ENCODE measurements around the gene CREB3L1. TPM values are rescaled to one million over a fixed set of nuclear protein-coding genes. Genes with fewer than 3 reads are reported as not detected.
A peak's percentile ranks its signal among the peaks of the same experiment; 100 is the strongest.

The CREB3L1 gene
- total and polyA plus RNA-seq, 2 donors (not counting 3 experiments of a cell fraction or from before 2014, with no cell fraction given): 0.23 to 0.84 TPM

- Histone ChIP-seq H3K4me3 (replicated peaks in 1 of 3; ENCODE audit: insufficient read depth in 1 of 3, low read depth in 1 of 3, low read length in 3 of 3) (no peak overlapping the region), H2AFZ (ENCODE audit: low read depth, low read length) (no peak overlapping the region), H3K9me1 (replicated peaks; ENCODE audit: control insufficient read depth, extremely low read depth, insufficient read depth, low read length) (no peaks in the 10 kb centered on the region), H4K20me1 (replicated peaks; ENCODE audit: control insufficient read depth, extremely low read depth, insufficient read depth, low read length) (peaks cover 4% of the 10 kb centered on the region), H3K9ac (replicated peaks; ENCODE audit: extremely low read depth, insufficient read depth, low read length) (peak overlapping the region; percentile 53), H3K79me2 (ENCODE audit: control insufficient read depth, insufficient read depth, low read length) (peaks cover 55% of the 10 kb centered on the region), H3K36me3 (ENCODE audit: control insufficient read depth in 2 of 2, extremely low read depth in 1 of 2, insufficient read depth in 2 of 2, low read length in 2 of 2) (peaks cover 0 to 3% of the 10 kb centered on the region in 2 experiments), H3K4me2 (ENCODE audit: insufficient read depth, low read length) (peak overlapping the region; percentile 21), H3K9me3 (replicated peaks; ENCODE audit: control insufficient read depth, insufficient read depth, low read length) (no peaks in the 10 kb centered on the region), H3K4me1 (ENCODE audit: control insufficient read depth, extremely low read depth, insufficient read depth, low read length) (peaks cover 34% of the 10 kb centered on the region), H3K27me3 (ENCODE audit: control insufficient read depth in 2 of 2, insufficient read depth in 2 of 2, low read length in 2 of 2) (no peaks in the 10 kb centered on the region), H3K27ac (ENCODE audit: insufficient read depth, low read depth, low read length) (peak overlapping the region; percentile 80)
- DNase-seq (ENCODE audit: low read depth, low spot score): no peak
- no TSS peak for BruUV-seq (replicated peaks)
- dilution Hi-C loops (cut with MboI; ENCODE audit: extremely low pct_ligation_motif_present, low sequenced_read_pairs) (no loop called here), intact Hi-C loops (cut with micrococcal nuclease) (no loop called here)
- peak; percentile 4 for FAIRE-seq
- TF ChIP-seq GATA2 (IDR thresholded peaks at IDR 0.05; ENCODE audit: insufficient read depth, insufficient read length, low read depth, low read length) (no peak), MAX (IDR thresholded peaks at IDR 0.05; ENCODE audit: insufficient read depth, insufficient read length) (no peak), EZH2 (IDR thresholded peaks at IDR 0.05; ENCODE audit: borderline replicate concordance, low read depth, low read length, severe bottlenecking) (no peak), CTCF (IDR thresholded peaks at IDR 0.05; ENCODE audit: extremely low read depth in 1 of 2, insufficient read depth in 1 of 2, low read depth in 1 of 2, low read length in 2 of 2) (no peak), POLR2AphosphoS5 (IDR thresholded peaks at IDR 0.05; ENCODE audit: insufficient read depth, low read depth, low read length) (no peak), JUN (IDR thresholded peaks at IDR 0.05; ENCODE audit: borderline replicate concordance, insufficient read depth, insufficient read length, low read depth) (no peak), FOS (IDR thresholded peaks at IDR 0.05; ENCODE audit: borderline replicate concordance, insufficient read depth, low read length) (no peak), MYC (IDR thresholded peaks at IDR 0.05; ENCODE audit: low read depth, low read length) (no peak), POLR2A (IDR thresholded peaks at IDR 0.05; ENCODE audit: low read depth, low read length) (no peak)
- CTCF ChIA-PET: interaction anchor here (1.1 to 11.6 kb wide), 5 partner anchors 8 to 46 kb away, joined by 3 to 200 read pairs (median 4); partner anchors contain the start of gene DGKZ
- POLR2A ChIA-PET: no interaction called here
These were observed 83.4 kb downstream of the CREB3L1 start for GRCh38 chr11:46360878-46361277.

All from endothelial cell of umbilical vein (primary cell).